Astrocyte (in vitro differentiated cells and primary cell): ENCODE data around the gene MKLN1. TPM values are rescaled to one million over a fixed set of nuclear protein-coding genes. Genes with fewer than 3 reads are reported as not detected.
A peak's percentile ranks its signal among the peaks of the same experiment; 100 is the strongest.

Experiments used
- DNase-seq: peaks from one replicate; pipeline ENCODE4 v3.0.0-alpha.2; 2010; ENCODE audit warnings: low read depth
- FAIRE-seq: peaks from 2 replicates; lab custom pipeline; 2011; peaks lifted over from hg19 to GRCh38; lab: Jason Lieb, UNC
- H2AFZ ChIP-seq: 2 replicates; pipeline ENCODE4 v1.6.0; 2012; ENCODE audit warnings: low read depth, low read length, inconsistent platforms
- H3K27ac ChIP-seq: 2 replicates; pipeline ENCODE4 v1.5.1; 2011; ENCODE audit warnings: low read depth, low read length, inconsistent platforms
- H3K27me3 ChIP-seq: 2 replicates; pipeline ENCODE4 v1.6.0; 2011; ENCODE audit warnings: low read length, inconsistent platforms; ENCODE audit not compliant: insufficient read depth
- H3K36me3 ChIP-seq: 2 replicates; pipeline ENCODE4 v1.5.1; 2011; ENCODE audit warnings: low read length, inconsistent platforms; ENCODE audit not compliant: insufficient read depth
- H3K4me1 ChIP-seq: 2 replicates; pipeline ENCODE4 v1.5.1; 2011; ENCODE audit warnings: low read length, inconsistent platforms; ENCODE audit not compliant: insufficient read depth
- H3K4me2 ChIP-seq: 2 replicates; pipeline ENCODE4 v1.6.0; 2012; ENCODE audit warnings: low read length, inconsistent platforms
- H3K4me3 ChIP-seq: 2 replicates; pipeline ENCODE4 v1.5.1; 2011; ENCODE audit warnings: low read depth, mild to moderate bottlenecking, low read length, inconsistent platforms; ENCODE audit not compliant: insufficient read depth
- H3K79me2 ChIP-seq: 2 replicates; pipeline ENCODE4 v1.6.0; 2012; ENCODE audit warnings: mild to moderate bottlenecking, low read length, inconsistent platforms; ENCODE audit not compliant: insufficient read depth
- H3K9ac ChIP-seq: 2 replicates; pipeline ENCODE4 v1.6.0; 2012; ENCODE audit warnings: mild to moderate bottlenecking, low read length, inconsistent platforms
- H3K9me3 ChIP-seq: 2 replicates; pipeline ENCODE4 v1.5.1; 2012; ENCODE audit warnings: low read depth, mild to moderate bottlenecking, low read length, inconsistent platforms; ENCODE audit not compliant: insufficient read depth
- H4K20me1 ChIP-seq: 2 replicates; pipeline ENCODE4 v1.6.0; 2012; ENCODE audit warnings: low read length, inconsistent platforms; ENCODE audit not compliant: insufficient read depth
- H3K27ac Mint-ChIP-seq: one replicate; pipeline ENCODE4 v1.8.0; 2021; ENCODE audit warnings: mild to moderate bottlenecking, mixed read lengths; ENCODE audit not compliant: unreplicated experiment
- H3K27me3 Mint-ChIP-seq: one replicate; pipeline ENCODE4 v1.8.0; 2021; ENCODE audit warnings: low read depth, mixed read lengths; ENCODE audit not compliant: unreplicated experiment
- H3K36me3 Mint-ChIP-seq: one replicate; pipeline ENCODE4 v1.8.0; 2021; ENCODE audit warnings: low read depth, mixed read lengths; ENCODE audit not compliant: unreplicated experiment
- H3K4me1 Mint-ChIP-seq: one replicate; pipeline ENCODE4 v1.8.0; 2021; ENCODE audit warnings: low read depth, mixed read lengths; ENCODE audit not compliant: unreplicated experiment
- H3K4me3 Mint-ChIP-seq: one replicate; pipeline ENCODE4 v1.8.0; 2021; ENCODE audit warnings: mild to moderate bottlenecking, moderate library complexity, mixed read lengths; ENCODE audit not compliant: unreplicated experiment
- H3K9me3 Mint-ChIP-seq: one replicate; pipeline ENCODE4 v1.8.0; 2021; ENCODE audit warnings: mild to moderate bottlenecking, mixed read lengths; ENCODE audit not compliant: unreplicated experiment
- CTCF ChIP-seq: IDR thresholded peaks from 2 replicates; pipeline ENCODE4 v1.5.1; 2011; ENCODE audit warnings: low read depth, mild to moderate bottlenecking, inconsistent platforms, low read length, moderate library complexity; ENCODE audit not compliant: insufficient read depth
- EZH2 ChIP-seq: IDR thresholded peaks from 2 replicates; pipeline ENCODE4 v1.6.1; 2012; ENCODE audit warnings: mild to moderate bottlenecking, low read length, inconsistent platforms; ENCODE audit not compliant: insufficient read depth
- total RNA-seq: library from RNA; stranded (reverse); gene quantifications from 2 replicates; pipeline ENCODE4 v1.2.1, GENCODE V29; 2021

MKLN1 gene
- total RNA-seq, 1 donor from 2014 or later, result 48.0 TPM

- peak overlapping the region; percentile 12 for H3K4me3 Mint-ChIP-seq
- H3K27ac Mint-ChIP-seq, result no peak overlapping the region
- no peak overlapping the region for H3K9ac ChIP-seq
- H3K27ac ChIP-seq, result no peak overlapping the region
- H3K36me3 Mint-ChIP-seq, result no peaks in the 10 kb centered on the region
- peaks cover 3% of the 10 kb centered on the region for H4K20me1 ChIP-seq
- H3K27me3 Mint-ChIP-seq, result peaks cover 2% of the 10 kb centered on the region
- FAIRE-seq, result no peak
- TF ChIP-seq EZH2 (no peak), CTCF (no peak)
- no peak overlapping the region for H3K4me2 ChIP-seq
- peaks cover 17% of the 10 kb centered on the region for H3K79me2 ChIP-seq
- no peaks in the 10 kb centered on the region for H3K36me3 ChIP-seq
- no peaks in the 10 kb centered on the region for H3K27me3 ChIP-seq
- peaks cover 15% of the 10 kb centered on the region for H3K4me1 ChIP-seq
- no peak overlapping the region for H3K4me3 ChIP-seq
- H2AFZ ChIP-seq, result no peak overlapping the region
- H3K4me1 Mint-ChIP-seq, result peaks cover 25% of the 10 kb centered on the region
- DNase-seq, result no peak
- H3K9me3 ChIP-seq, result no peaks in the 10 kb centered on the region
- H3K9me3 Mint-ChIP-seq, result no peaks in the 10 kb centered on the region
Observed at GRCh38 chr7:131537571-131537978, 209.9 kb downstream of the MKLN1 start.

- peak overlapping the region; percentile 16 for H3K27ac ChIP-seq
- H4K20me1 ChIP-seq, result peaks cover 3% of the 10 kb centered on the region
- no peaks in the 10 kb centered on the region for H3K36me3 Mint-ChIP-seq
- H2AFZ ChIP-seq, result peak overlapping the region; percentile 57
- no peaks in the 10 kb centered on the region for H3K27me3 ChIP-seq
- no peak for FAIRE-seq
- H3K9me3 ChIP-seq, result no peaks in the 10 kb centered on the region
- peak overlapping the region; percentile 26 for H3K9ac ChIP-seq
- peak overlapping the region; percentile 85 for H3K27ac Mint-ChIP-seq
- H3K4me2 ChIP-seq, result peak overlapping the region; percentile 67
- no peaks in the 10 kb centered on the region for H3K36me3 ChIP-seq
- H3K4me1 ChIP-seq, result peaks cover 15% of the 10 kb centered on the region
- H3K4me3 ChIP-seq, result no peak overlapping the region
- no peak overlapping the region for H3K4me3 Mint-ChIP-seq
- peaks cover 20% of the 10 kb centered on the region for H3K79me2 ChIP-seq
- no peaks in the 10 kb centered on the region for H3K9me3 Mint-ChIP-seq
- peak; percentile 52 for DNase-seq
- TF ChIP-seq CTCF, result no peak
- TF ChIP-seq EZH2, result no peak
- H3K4me1 Mint-ChIP-seq, result peaks cover 25% of the 10 kb centered on the region
- peaks cover 2% of the 10 kb centered on the region for H3K27me3 Mint-ChIP-seq
Observed at GRCh38 chr7:131538071-131538812, 210.6 kb downstream of the MKLN1 start.

- no peaks in the 10 kb centered on the region for H3K36me3 ChIP-seq
- Mint-ChIP-seq H3K9me3 (no peaks in the 10 kb centered on the region), H3K27ac (peak overlapping the region; percentile 85), H3K4me1 (peaks cover 25% of the 10 kb centered on the region), H3K4me3 (no peak overlapping the region), H3K36me3 (no peaks in the 10 kb centered on the region), H3K27me3 (peaks cover 2% of the 10 kb centered on the region)
- H3K9me3 ChIP-seq, result no peaks in the 10 kb centered on the region
- H3K4me2 ChIP-seq, result peak overlapping the region; percentile 67
- peaks cover 3% of the 10 kb centered on the region for H4K20me1 ChIP-seq
- peak overlapping the region; percentile 16 for H3K27ac ChIP-seq
- TF ChIP-seq EZH2 (no peak), CTCF (no peak)
- peaks cover 25% of the 10 kb centered on the region for H3K79me2 ChIP-seq
- H3K27me3 ChIP-seq, result no peaks in the 10 kb centered on the region
- H3K4me3 ChIP-seq, result no peak overlapping the region
- H3K9ac ChIP-seq, result peak overlapping the region; percentile 26
- DNase-seq, result no peak
- H3K4me1 ChIP-seq, result peaks cover 15% of the 10 kb centered on the region
- peak overlapping the region; percentile 57 for H2AFZ ChIP-seq
- no peak for FAIRE-seq
Observed at GRCh38 chr7:131538813-131539179, 211.1 kb downstream of the MKLN1 start.
